Panc1 (cell line): Measurements from ENCODE around the gene RARS2.

Source experiments
- POLR2AphosphoS5 ChIP-seq: IDR thresholded peaks from 2 replicates; pipeline ENCODE4 v1.6.1; 2012; ENCODE audit warnings: mild to moderate bottlenecking, low read depth, low read length, moderate library complexity
- SIN3A ChIP-seq: IDR thresholded peaks from 2 replicates; pipeline ENCODE4 v1.6.1; 2012; ENCODE audit warnings: low read depth, mild to moderate bottlenecking, low read length, moderate library complexity, borderline replicate concordance; ENCODE audit not compliant: insufficient read depth
- TCF7L2 ChIP-seq: IDR thresholded peaks from 2 replicates; pipeline ENCODE4 v1.6.1; 2011; ENCODE audit warnings: mild to moderate bottlenecking, low read depth, low read length, inconsistent platforms
- TF ChIP-seq, protein P1 (sequence below): fragments of 450-650 bp; IDR thresholded peaks from 2 replicates; pipeline ENCODE4 v1.5.1; 2017; ENCODE audit warnings: mild to moderate bottlenecking
- TF ChIP-seq, protein P2 (sequence below), 2 experiments: IDR thresholded peaks; 2 replicates each; pipeline ENCODE4 v1.6.1; 2011 to 2012; ENCODE audit warnings: low read depth in 2 of 2, control low read depth in 1 of 2, low read length in 1 of 2, mild to moderate bottlenecking in 1 of 2, moderate library complexity in 1 of 2; ENCODE audit not compliant: insufficient read depth in 1 of 2

DNA sequence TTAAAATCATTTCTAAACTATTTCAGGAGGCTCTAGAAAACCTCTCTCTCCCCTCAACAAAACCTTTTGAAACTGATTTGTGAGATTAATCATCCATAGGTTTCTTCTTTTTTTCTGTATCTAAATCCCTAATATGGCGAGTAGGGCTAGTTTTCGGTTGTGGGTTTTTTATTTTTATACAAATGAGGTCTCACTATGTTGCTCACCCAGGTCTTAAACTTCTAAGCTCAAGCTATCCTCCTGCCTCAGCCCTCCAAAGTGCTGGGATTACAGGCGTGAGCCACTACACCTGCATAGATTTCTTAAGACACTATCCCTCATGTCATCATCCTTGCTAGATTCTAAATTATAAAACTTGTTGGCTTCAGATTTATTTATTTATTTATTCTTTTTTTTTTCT, 44.1 kb upstream of the RARS2 start:
- TF ChIP-seq, protein P1, sequence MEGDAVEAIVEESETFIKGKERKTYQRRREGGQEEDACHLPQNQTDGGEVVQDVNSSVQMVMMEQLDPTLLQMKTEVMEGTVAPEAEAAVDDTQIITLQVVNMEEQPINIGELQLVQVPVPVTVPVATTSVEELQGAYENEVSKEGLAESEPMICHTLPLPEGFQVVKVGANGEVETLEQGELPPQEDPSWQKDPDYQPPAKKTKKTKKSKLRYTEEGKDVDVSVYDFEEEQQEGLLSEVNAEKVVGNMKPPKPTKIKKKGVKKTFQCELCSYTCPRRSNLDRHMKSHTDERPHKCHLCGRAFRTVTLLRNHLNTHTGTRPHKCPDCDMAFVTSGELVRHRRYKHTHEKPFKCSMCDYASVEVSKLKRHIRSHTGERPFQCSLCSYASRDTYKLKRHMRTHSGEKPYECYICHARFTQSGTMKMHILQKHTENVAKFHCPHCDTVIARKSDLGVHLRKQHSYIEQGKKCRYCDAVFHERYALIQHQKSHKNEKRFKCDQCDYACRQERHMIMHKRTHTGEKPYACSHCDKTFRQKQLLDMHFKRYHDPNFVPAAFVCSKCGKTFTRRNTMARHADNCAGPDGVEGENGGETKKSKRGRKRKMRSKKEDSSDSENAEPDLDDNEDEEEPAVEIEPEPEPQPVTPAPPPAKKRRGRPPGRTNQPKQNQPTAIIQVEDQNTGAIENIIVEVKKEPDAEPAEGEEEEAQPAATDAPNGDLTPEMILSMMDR = no peak
- TF ChIP-seq POLR2AphosphoS5 (no peak), SIN3A (no peak), TCF7L2 (no peak)
- TF ChIP-seq, protein P2, sequence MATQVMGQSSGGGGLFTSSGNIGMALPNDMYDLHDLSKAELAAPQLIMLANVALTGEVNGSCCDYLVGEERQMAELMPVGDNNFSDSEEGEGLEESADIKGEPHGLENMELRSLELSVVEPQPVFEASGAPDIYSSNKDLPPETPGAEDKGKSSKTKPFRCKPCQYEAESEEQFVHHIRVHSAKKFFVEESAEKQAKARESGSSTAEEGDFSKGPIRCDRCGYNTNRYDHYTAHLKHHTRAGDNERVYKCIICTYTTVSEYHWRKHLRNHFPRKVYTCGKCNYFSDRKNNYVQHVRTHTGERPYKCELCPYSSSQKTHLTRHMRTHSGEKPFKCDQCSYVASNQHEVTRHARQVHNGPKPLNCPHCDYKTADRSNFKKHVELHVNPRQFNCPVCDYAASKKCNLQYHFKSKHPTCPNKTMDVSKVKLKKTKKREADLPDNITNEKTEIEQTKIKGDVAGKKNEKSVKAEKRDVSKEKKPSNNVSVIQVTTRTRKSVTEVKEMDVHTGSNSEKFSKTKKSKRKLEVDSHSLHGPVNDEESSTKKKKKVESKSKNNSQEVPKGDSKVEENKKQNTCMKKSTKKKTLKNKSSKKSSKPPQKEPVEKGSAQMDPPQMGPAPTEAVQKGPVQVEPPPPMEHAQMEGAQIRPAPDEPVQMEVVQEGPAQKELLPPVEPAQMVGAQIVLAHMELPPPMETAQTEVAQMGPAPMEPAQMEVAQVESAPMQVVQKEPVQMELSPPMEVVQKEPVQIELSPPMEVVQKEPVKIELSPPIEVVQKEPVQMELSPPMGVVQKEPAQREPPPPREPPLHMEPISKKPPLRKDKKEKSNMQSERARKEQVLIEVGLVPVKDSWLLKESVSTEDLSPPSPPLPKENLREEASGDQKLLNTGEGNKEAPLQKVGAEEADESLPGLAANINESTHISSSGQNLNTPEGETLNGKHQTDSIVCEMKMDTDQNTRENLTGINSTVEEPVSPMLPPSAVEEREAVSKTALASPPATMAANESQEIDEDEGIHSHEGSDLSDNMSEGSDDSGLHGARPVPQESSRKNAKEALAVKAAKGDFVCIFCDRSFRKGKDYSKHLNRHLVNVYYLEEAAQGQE (IDR thresholded peaks at IDR 0.05; ENCODE audit: insufficient read depth in 1 of 2, low read depth in 2 of 2, low read length in 1 of 2) = no peak
